ENCODE measurements around the gene ADAMTS17.

- TF ChIP-seq CTCF (IDR thresholded peaks at IDR 0.05 in 4 of 5, conservative IDR thresholded peaks at IDR 0.05 in 1 of 5): no peak
- TF ChIP-seq POLR2A (IDR thresholded peaks at IDR 0.05): no peak
Observed at GRCh38 chr15:100147828-100148227, 193.9 kb downstream of the ADAMTS17 start.
